ENCODE data around the gene LOXL1.

DNA sequence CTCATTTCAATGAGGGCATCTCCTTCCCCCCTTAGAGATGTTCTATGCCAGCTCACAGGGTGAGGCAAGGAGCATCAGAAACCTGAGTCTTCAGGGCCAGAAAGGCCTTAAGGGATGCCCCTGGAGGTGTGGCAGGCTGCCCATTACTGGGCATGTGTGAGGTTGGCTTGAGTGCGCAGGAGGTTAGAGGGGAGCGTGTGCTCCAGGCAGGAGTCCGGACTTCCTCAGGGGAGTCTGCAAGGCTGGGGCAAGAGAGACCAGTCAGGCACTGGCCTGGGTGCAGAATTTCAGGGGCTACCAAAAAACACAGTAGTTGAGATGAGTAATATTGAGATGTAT, 1.9 kb downstream of the LOXL1 start:
- TF ChIP-seq, protein P1, sequence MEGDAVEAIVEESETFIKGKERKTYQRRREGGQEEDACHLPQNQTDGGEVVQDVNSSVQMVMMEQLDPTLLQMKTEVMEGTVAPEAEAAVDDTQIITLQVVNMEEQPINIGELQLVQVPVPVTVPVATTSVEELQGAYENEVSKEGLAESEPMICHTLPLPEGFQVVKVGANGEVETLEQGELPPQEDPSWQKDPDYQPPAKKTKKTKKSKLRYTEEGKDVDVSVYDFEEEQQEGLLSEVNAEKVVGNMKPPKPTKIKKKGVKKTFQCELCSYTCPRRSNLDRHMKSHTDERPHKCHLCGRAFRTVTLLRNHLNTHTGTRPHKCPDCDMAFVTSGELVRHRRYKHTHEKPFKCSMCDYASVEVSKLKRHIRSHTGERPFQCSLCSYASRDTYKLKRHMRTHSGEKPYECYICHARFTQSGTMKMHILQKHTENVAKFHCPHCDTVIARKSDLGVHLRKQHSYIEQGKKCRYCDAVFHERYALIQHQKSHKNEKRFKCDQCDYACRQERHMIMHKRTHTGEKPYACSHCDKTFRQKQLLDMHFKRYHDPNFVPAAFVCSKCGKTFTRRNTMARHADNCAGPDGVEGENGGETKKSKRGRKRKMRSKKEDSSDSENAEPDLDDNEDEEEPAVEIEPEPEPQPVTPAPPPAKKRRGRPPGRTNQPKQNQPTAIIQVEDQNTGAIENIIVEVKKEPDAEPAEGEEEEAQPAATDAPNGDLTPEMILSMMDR (IDR thresholded peaks at IDR 0.05 in 4 of 5, conservative IDR thresholded peaks at IDR 0.05 in 1 of 5) = no peak
- no peak for TF ChIP-seq POLR2A (IDR thresholded peaks at IDR 0.05)
